ENCODE results near the gene SCNN1G. TPM values are rescaled to one million over a fixed set of nuclear protein-coding genes. Genes with fewer than 3 reads are reported as not detected.

SCNN1G gene
- total and polyA plus RNA-seq, 2 of the 13 experiments (the other 11 are each of a cell fraction or from before 2014, with no cell fraction given) = not detected

DNA sequence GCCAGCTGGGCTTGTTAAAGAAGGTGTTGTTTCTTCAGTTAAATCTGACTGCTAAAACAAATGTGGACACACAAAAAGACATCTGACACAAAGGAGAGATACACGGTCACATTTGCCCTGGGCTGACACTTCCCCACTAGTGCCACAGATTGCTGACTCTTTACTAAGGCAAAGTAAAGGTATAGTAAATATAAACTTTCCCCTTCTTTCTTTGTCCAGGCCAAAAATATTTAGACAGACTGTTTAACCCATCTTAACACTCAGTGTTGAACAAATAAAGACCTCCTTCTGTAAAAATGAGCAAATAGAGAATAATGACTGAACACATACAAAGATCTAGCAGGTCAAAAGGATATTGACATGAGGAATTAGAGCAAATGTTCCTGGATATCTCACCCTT lies 58.4 kb downstream of the SCNN1G start (continued):
- TF ChIP-seq ZNF547 (CRISPR knock-in tag; IDR thresholded peaks at IDR 0.05) (no peak), SMAD3 (CRISPR knock-in tag; IDR thresholded peaks at IDR 0.05) (no peak), GATAD2A (CRISPR knock-in tag; IDR thresholded peaks at IDR 0.05) (no peak), RXRB (CRISPR knock-in tag; IDR thresholded peaks at IDR 0.05; ENCODE audit: borderline replicate concordance) (peak; percentile 59), HOXA3 (CRISPR knock-in tag; IDR thresholded peaks at IDR 0.05) (no peak), CCAR2 (optimal IDR thresholded peaks at IDR 0.05; ENCODE audit: low read depth, low read length) (no peak), ZNF616 (CRISPR knock-in tag; IDR thresholded peaks at IDR 0.05; ENCODE audit: low read depth) (no peak), TRIM24 (CRISPR knock-in tag; IDR thresholded peaks at IDR 0.05) (no peak), ZNF501 (CRISPR knock-in tag; IDR thresholded peaks at IDR 0.05) (no peak), EP300 (IDR thresholded peaks at IDR 0.05; ENCODE audit: low read depth in 2 of 2, low read length in 2 of 2) (0 out of 4 replicates have a peak, but pooled peaks of 1 of the 2 experiments have one; percentile 41), EP300 (CRISPR knock-in tag; IDR thresholded peaks at IDR 0.05; ENCODE audit: borderline replicate concordance) (no peak), PITX1 (CRISPR knock-in tag; IDR thresholded peaks at IDR 0.05) (peak; percentile 94)
- TF ChIP-seq, protein P1, sequence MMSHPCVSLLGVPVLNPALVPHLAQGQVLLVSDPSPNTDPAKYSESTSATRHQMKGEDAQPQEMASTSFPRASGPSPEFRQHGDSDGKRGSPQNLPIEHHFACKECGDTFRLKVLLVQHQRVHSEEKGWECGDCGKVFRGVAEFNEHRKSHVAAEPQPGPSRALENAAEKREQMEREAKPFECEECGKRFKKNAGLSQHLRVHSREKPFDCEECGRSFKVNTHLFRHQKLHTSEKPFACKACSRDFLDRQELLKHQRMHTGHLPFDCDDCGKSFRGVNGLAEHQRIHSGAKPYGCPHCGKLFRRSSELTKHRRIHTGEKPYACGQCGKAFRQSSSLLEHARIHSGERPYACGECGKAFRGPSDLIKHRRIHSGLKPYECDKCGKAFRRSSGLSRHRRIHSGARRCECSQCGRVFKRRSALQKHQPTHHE (CRISPR knock-in tag; IDR thresholded peaks at IDR 0.05; ENCODE audit: borderline replicate concordance) = no peak
- TF ChIP-seq, protein P2, sequence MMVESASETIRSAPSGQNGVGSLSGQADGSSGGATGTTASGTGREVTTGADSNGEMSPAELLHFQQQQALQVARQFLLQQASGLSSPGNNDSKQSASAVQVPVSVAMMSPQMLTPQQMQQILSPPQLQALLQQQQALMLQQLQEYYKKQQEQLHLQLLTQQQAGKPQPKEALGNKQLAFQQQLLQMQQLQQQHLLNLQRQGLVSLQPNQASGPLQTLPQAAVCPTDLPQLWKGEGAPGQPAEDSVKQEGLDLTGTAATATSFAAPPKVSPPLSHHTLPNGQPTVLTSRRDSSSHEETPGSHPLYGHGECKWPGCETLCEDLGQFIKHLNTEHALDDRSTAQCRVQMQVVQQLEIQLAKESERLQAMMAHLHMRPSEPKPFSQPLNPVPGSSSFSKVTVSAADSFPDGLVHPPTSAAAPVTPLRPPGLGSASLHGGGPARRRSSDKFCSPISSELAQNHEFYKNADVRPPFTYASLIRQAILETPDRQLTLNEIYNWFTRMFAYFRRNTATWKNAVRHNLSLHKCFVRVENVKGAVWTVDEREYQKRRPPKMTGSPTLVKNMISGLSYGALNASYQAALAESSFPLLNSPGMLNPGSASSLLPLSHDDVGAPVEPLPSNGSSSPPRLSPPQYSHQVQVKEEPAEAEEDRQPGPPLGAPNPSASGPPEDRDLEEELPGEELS (CRISPR knock-in tag; IDR thresholded peaks at IDR 0.05) = 0 out of 2 replicates have a peak, but pooled peaks have one; percentile 19
- TF ChIP-seq, protein P3, sequence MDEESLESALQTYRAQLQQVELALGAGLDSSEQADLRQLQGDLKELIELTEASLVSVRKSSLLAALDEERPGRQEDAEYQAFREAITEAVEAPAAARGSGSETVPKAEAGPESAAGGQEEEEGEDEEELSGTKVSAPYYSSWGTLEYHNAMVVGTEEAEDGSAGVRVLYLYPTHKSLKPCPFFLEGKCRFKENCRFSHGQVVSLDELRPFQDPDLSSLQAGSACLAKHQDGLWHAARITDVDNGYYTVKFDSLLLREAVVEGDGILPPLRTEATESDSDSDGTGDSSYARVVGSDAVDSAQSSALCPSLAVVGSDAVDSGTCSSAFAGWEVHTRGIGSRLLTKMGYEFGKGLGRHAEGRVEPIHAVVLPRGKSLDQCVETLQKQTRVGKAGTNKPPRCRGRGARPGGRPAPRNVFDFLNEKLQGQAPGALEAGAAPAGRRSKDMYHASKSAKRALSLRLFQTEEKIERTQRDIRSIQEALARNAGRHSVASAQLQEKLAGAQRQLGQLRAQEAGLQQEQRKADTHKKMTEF (CRISPR knock-in tag; IDR thresholded peaks at IDR 0.05) = 0 out of 2 replicates have a peak, but pooled peaks have one; percentile 41
- TF ChIP-seq, protein P4, sequence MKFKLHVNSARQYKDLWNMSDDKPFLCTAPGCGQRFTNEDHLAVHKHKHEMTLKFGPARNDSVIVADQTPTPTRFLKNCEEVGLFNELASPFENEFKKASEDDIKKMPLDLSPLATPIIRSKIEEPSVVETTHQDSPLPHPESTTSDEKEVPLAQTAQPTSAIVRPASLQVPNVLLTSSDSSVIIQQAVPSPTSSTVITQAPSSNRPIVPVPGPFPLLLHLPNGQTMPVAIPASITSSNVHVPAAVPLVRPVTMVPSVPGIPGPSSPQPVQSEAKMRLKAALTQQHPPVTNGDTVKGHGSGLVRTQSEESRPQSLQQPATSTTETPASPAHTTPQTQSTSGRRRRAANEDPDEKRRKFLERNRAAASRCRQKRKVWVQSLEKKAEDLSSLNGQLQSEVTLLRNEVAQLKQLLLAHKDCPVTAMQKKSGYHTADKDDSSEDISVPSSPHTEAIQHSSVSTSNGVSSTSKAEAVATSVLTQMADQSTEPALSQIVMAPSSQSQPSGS (CRISPR knock-in tag; IDR thresholded peaks at IDR 0.05) = no peak
- TF ChIP-seq, protein P5, sequence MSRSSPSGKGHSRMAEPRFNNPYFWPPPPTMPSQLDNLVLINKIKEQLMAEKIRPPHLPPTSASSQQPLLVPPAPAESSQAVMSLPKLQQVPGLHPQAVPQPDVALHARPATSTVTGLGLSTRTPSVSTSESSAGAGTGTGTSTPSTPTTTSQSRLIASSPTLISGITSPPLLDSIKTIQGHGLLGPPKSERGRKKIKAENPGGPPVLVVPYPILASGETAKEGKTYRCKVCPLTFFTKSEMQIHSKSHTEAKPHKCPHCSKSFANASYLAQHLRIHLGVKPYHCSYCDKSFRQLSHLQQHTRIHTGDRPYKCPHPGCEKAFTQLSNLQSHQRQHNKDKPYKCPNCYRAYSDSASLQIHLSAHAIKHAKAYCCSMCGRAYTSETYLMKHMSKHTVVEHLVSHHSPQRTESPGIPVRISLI (CRISPR knock-in tag; IDR thresholded peaks at IDR 0.05; ENCODE audit: borderline replicate concordance) = 0 out of 2 replicates have a peak, but pooled peaks have one; percentile 37
- TF ChIP-seq, protein P6, sequence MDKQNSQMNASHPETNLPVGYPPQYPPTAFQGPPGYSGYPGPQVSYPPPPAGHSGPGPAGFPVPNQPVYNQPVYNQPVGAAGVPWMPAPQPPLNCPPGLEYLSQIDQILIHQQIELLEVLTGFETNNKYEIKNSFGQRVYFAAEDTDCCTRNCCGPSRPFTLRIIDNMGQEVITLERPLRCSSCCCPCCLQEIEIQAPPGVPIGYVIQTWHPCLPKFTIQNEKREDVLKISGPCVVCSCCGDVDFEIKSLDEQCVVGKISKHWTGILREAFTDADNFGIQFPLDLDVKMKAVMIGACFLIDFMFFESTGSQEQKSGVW (CRISPR knock-in tag; IDR thresholded peaks at IDR 0.05; ENCODE audit: borderline replicate concordance) = no peak

All from HepG2 (cell line).